Nucleus accumbens (tissue), 56 donors: ENCODE measurements around the gene TTC21B.

Experiments used
- DNase-seq, 56 donors: peaks; one replicate each; lab custom pipeline; 2025; lab: John Stamatoyannopoulos, UW

TTC21B gene

DNA sequence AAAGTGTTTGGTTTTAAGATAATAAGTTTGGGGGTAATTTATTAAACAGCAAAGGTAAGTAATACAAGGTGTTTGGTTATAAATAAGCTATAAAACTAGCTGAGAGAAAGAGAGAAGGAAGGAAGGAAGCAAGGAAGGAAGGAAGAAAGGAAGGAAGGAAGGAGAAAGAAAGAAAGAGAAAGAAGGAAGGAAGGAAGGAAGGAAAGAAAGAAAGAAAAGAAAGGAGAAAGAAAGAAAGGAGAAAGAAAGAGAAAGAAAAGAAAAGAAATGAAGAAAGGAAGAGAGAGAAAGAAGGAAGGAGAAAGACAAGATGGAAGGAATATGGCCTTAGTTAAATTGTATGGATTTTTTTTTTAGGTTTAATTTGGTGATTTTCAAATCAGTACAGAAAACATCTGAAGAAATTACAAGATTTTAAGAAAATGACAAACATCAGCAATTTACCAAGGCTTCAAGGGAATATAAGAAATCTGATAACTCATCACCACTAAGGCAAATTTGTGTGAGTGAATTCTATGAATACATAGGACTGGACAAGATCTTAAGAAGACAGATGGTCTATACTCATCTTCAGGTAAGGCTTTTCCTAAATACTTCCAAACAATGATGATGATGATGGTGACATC is 113.1 kb downstream of the TTC21B start:
- DNase-seq = no peak

DNA sequence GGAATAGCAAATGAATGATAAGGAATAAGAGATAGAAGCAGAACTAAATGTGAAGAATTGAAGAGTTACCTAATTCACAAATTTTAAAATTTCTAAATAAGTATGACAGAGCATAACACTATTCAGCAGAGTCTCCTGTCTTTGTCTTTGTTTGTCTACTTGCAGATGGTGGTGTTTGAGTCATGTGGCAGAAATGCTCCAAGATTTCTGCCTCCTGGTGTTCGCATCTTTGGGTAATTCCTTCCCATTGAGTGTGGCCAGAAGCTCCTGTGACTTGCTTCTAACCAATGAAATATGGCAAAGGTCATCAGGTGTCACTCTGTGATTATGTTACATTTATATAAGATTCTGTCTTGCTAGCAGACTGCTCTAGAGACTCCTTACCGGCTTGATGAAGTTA is 114.0 kb downstream of the TTC21B start:
- no peak for DNase-seq

DNA sequence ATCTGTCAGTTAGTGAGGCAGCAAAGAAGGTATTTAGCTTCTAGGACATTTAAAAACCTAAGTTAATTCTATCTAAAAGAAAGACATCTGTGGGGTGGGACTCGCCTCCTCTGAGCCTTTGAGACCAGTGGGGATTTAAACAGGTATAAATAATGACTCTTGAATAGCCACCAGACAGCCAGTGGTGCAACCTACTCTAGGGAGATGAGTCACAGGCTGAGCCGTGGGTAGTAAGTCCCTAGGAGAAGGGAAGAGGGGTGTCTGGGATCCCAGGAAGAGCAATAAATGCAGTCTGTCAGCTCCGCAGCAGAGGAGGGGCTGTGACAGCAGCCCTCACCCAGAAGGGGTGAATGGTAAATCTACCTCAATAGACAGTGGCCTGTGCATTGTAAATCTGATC is 116.5 kb downstream of the TTC21B start:
- DNase-seq = no peak

DNA sequence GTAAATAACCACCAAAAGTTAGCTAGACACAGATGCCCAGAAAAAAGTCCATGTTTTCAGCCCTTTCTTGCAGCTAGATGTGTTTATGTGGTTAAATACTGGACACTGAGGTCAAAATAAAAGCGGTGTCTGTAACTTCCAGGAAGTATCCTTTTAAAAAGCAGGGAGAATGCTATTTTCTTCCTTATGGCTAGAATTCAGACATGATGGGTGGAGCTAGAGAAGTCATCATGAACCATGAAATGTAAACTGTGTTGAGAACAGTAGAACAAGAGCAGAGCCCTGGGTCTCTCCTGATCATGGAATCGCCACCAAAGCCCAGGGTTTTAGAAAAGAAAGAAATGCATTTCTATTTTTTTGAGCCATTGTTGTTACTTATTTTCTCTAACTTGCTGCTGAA is 118.2 kb downstream of the TTC21B start:
- no peak for DNase-seq

DNA sequence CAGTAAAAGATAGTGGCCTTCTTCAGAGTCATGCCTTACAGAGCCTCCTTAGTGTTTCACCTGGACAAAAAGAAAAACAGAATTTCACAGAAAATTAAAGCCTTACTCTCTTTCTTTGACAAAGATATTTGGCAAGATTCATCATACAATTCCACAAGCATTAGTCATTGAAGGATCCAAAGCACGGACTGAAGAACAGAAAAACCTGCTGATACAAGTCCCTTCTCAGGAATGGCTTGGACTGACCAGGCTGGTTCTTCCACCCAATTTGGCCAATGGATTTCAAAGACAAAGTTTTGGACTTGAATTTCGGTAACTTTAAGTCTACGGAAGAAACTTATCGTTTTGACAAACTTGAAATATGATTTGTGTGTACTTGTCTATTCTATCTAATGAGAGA is 120.4 kb downstream of the TTC21B start:
- DNase-seq = no peak

DNA sequence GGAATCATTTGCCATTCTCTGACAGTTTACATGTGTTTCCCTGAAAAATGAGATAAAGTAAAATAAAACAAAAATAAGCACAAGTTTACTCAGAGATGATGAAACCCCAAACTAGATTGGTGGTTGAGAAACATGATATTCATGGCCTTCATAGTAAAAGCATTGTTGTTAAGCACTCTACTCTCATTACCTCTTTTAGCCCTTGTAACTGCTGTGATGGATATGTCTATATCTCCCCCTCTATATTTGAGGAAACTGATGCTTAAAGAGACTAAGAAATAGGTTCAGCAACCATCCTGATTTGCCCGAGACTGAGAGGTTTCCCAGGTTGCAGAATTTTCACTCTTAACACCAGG is 125.7 kb downstream of the TTC21B start:
- no peak for DNase-seq

DNA sequence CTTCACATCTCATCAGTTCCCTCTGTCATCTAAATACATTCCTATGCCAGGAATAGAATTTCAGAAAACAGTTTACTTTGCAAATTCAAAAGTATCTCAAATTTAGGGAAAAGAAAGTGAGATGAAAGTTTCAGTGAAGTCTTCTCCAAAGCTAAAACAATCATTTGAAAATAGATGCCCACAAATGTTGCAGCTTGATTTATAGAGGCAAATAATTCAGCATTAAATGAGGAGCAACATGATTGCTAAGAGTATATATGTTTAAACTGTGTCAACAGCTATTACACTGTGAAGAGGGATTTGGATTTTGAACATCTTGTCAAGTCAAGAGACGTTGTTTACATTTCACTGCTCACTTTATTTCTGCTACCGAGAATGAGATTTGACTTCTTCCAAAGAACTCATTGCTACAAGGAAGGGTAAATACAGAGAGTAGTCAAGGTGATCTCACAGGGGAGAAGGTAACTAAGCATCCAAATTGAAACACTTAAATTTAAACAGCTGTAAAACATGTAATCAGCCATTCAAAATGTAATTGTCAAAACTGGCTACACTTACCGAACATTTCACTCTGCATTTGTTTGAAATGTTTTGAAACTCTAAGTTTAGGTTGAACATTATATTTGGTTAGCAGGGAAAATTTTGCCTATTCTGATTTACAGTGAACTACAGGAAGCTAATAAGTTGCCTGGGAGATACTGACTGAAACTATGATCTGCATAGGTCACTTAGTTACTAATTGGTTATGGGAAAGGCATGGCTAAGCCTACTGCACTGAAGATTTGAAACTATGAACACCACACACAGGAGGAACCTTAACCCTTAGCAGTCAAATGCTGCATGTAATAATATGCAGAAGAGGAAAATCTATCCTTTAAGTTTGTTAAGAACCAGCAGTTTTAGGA is 126.3 kb downstream of the TTC21B start:
- DNase-seq = no peak

DNA sequence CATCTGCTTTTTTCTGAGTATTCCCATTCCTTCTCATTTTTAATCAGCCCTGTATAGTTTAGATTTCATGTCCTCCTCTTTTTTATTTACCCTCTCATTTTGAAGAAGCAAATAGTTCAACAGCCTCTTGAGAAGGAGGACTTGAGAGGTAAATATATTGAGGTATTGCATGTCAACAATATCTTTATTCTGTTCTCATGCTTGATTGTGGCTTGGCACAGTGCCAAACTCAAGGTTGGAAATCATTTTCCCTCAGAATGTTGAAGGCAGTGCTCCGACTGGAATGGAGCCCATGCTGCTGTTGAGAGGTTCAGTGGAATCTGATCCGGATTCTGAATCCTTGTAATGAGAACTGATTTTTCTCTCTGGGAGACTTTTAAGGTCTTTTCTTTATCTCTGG is 128.5 kb downstream of the TTC21B start:
- peak in 3 of 56 donors; percentile 0 to 11 (median 2) for DNase-seq
